NCI-H748 treated with DMSO at 0.1 percent for 48 hours (cell line): Measurements from ENCODE around the gene OR2H2.

ENCODE experiments used
- DNase-seq: peaks from one replicate; lab custom pipeline; 2025; lab: John Stamatoyannopoulos, UW

OR2H2 gene

GRCh38 chr6:29591677-29592076 lies 6.8 kb downstream of the OR2H2 start:
- no peak for DNase-seq

DNA sequence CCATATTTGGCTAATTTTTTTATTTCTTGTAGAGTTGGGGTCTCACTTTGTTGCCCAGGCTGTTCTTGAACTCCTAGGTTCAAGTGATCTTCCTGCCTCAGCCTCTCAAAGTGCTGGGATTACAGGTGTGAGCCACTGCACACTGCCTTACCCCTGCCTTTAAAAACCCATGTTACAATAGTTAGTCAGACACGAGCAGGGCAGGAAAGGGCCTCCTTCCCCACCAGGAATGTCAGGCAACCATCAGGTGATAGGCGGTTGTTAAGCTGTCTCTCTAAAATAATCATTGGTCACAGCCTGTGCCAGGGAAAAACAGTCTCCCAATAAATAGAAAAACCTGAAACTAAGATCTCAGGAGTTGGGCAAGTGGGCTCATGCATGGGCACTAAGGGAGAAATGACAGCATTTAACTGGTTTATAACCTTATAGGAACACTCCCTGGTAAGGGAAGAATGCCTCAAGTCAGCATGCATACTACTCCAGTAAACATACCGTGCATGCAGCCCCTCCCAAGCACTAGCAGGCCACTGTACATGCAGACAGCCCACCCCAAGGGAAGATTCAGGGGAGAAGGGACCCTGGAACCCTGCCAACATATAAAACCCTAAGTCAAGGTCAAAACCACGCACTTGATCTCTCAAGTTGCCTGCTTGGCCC lies 8.4 kb downstream of the OR2H2 start:
- no peak for DNase-seq

GRCh38 chr6:29596381-29596900 lies 11.5 kb downstream of the OR2H2 start:
- DNase-seq: no peak

DNA sequence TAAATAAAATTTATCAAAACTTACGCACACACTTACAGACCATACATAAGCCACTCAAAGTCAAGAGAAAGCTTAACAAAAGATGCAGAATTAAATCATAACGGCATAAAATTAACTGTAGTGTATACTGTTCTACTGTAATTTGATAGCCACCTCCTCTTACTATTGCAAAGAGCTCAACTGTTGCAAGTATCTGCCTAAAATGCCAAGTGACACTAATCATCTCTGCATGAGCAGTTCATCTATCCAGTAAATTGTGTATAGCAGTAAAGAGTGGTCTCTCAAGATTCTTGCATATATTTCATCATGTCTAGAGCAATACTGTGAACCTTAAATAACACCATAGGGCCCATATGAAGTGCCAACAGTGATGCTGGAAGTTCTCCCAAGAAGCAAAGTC lies 12.3 kb downstream of the OR2H2 start:
- no peak for DNase-seq

GRCh38 chr6:29598172-29598747 lies 13.3 kb downstream of the OR2H2 start:
- DNase-seq: no peak

DNA sequence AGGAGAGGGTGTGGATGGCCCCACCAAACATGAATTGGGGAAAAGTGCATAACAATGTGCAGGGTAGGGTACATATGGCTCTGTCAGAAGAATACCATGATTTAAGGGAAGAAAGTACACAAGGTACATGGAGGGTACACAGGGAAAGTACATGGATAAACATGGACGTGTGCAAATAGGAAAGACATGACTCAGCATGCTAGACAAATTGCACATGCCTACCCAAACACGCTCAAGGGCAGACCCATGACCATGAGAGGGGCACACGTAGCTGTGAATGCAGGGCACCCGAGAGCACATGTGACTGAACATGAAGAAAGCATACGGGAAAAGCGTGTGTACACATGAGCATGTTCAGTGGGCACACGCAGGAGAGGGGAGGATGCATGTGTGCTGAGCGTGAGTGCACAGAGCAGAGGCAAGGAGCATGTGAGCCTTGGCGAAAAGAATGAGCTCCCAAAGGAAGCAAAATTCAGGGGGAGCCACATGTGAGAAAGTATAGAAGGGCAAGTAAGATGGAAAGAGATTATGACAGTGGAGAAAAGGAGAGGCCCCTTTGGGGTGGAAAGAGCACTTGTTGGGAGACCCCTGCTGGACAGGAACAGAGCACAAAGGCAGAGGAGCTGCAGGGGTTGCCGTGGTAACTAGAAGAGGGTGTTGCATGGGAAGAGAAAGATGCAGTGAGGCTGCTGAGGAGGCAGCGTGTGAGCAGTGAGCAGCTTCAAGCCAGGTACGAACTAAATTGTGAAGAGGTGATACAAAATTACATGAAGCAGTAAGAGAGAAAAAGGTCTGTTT lies 17.8 kb downstream of the OR2H2 start:
- peak; percentile 35 for DNase-seq

- no peak for DNase-seq
These were observed 18.5 kb downstream of the OR2H2 start for GRCh38 chr6:29603456-29603855.

GRCh38 chr6:29603930-29604329 lies 19.0 kb downstream of the OR2H2 start:
- DNase-seq: no peak

GRCh38 chr6:29608131-29608530 lies 23.2 kb downstream of the OR2H2 start:
- DNase-seq: no peak

GRCh38 chr6:29610540-29610939 lies 25.6 kb downstream of the OR2H2 start:
- no peak for DNase-seq

DNA sequence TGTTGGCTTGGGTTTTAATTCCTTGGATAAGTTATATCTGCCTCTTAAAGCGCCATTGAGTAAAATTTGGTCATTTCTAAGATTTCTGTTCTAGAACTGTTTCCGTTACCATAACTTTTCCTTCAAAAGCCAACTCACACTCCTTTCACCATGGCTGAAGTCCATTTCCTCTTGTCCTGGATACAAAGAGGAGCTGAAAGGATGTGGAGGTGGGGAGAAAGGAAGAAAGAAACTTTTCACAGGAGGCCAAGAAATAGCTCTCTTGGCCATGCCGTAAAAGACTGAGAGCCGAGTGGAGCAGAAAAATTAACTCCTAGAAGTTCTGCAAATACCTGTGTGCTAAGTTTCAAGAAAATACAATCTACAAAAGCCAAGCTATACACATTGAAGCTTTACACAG lies 26.5 kb downstream of the OR2H2 start:
- no peak for DNase-seq

DNA sequence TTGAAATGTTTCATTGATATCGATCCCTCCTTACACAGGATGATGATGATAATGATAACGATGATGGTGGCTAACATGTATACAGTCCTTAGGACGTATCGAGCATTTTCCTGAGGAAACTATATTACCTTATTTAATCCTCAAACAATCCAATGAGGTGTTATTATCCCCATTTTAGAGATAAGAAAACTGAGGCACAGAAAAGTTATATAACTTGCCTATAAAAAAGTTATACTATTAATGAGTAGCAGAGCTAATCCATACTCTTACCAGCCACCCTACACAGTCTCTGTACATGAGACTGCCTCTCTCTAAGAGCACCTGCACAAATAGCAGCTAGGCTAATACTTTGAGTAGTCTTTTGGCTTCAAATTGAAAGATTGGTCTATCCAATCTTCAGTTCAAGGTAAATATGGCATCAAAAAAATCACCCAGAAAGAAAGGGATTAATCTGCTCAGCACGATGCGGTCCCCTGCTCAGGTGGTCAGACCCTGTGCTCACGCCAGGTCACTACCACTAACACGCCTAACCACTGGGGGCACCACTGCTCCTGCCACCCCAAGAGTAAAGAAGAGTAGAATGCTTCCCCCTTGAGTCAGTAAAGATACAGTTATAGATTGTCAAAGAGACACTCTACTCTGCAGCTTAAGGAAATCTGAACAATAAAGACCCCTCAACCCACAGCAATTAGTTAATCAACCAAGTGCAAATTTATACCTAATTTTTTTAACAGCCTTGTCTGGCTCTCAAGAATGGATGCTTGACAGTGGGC lies 33.0 kb downstream of the OR2H2 start:
- DNase-seq: no peak

DNA sequence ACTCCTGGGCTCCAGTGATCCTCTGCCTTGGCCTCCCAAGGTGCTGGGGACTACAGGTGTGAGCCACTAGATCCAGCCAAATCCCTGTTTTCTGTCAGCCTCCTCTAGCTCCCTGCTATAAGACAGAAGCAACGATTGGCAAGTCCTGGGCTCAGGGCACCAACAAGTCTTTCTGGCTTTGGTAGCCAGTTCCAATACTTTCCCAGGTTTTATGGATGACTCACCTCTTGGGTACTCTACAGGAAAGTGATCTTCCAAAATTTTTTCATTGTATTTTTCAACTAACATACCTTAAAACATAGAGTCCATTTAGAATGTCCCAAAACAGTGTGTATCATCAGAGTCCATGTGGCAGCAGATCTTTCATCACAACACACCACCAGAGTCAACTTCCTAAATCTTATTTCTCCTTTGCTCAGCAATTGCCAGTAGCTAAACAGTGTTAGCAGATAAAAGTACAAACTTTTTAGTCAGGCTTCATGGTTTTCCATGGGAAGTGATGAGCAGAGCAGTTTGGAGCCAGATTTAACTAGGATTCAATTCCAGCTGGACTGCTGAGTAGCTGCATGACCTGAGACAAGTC lies 34.7 kb downstream of the OR2H2 start:
- no peak for DNase-seq

DNA sequence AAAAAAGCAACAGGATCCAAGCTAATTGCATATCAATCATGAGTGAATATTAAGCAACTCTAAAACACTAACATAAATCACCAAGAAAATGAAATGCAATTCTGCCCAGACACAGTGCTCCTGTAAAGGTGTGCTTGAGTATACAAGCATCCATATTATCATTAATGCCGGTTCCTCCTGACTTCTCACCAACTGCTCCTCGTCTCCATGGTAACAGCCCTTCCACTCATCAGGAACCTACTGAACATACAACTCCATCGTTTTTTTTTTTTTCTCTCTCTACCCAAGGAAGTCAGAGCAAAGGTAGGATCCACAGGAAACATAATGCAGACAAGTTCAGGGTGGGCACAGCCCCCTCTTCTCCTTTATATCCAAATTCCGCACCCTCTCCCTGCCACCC lies 35.7 kb downstream of the OR2H2 start:
- DNase-seq: no peak

DNA sequence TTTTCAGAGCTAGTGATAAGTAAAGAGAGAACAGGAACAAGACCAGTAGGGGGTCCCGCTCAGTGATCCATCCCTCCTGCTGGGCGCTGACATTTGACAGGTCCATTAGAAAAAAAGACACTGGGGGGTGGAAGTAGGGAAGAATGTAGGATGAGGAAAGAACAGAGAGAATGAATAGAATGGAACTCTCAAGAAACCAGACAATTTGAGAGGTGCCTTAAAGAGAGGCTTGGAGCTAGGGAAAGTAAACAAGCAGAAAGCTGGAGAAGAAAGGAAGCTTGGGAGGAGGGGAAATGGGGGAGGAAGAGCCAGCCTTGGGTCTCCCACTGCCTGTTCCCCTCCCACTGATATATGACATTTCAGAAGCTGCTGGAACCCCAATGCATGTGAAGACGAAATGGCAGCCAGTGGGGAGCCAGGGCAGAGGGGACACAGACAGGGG lies 39.6 kb downstream of the OR2H2 start:
- no peak for DNase-seq

DNA sequence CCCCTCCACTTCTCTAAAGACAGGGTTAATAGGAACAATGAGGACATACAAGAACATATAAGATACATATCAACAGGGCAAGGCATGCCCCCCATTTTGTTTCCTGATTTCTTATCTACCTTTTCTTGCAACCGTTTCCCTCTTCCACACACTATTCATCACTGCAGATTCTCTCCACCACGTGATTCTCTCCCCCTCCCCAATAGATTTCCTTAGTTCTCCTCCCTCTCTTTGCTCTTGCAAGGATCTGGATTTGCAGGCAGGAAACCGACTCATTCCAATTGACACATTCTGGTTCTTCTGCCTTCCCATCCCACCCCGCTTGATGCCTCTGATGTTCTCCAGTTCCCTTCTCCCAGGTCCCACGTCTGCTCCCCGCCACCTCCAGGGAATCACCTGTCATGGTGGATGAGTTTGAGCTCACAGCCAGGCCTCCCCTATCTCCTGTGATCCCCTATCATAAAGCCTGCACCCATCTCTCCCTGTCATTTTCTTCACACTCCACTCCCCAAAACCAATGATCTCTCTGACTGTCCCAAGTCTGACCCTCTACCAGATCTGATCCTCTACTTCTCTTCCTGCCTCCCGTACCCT lies 40.5 kb downstream of the OR2H2 start:
- DNase-seq: no peak

GRCh38 chr6:29626948-29627754 lies 42.2 kb downstream of the OR2H2 start:
- no peak for DNase-seq

GRCh38 chr6:29627755-29628418 lies 43.0 kb downstream of the OR2H2 start:
- peak; percentile 80 for DNase-seq

DNA sequence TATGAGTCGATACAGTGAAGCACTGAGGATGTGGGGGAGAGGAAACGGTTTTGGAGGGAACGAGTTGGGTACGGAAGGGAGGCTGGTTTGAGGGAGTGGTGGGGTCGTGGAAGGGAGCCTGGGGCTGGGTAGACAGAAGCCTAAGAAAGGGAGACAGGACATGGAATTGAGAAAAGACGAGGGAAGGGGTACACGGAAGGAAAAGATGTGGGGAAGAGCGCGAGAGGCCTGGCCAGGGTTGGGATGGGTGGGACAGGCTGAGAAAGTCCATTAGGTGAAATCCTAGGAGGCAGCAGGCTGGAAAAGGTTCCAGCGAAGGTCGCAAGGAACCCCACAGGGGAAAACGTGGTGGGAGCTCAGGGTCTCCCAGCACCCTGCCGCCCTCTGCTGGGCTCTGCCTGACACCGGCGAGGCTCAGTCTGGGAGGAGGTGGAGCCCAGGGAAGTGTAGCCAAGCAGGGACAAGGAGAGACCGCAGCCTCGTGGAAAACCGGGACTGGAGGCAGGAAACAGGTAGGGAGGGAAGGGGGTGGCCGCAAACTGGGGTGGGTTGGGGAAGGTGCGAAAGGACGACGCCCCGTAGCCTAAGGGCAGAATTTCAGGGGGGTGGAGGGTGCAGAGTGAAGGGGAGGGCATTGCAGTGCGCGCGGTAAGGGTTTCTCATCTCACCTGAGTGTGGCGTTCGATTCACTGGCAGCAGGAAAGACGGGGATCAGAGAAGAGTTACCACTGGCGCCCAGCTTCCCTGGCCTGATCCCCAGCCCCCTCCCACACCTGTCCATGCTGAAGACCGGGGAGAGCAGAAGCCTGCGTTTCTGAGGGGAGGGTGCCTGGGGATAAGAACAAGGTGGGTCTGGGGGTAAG lies 43.7 kb downstream of the OR2H2 start:
- peak; percentile 92 for DNase-seq
